Pancreas (tissue), 10 donors: ENCODE results near the gene RPGRIP1L. TPM values are rescaled to one million over a fixed set of nuclear protein-coding genes. Genes with fewer than 3 reads are reported as not detected.
A peak's percentile ranks its signal among the peaks of the same experiment; 100 is the strongest.

Experiments used
- ATAC-seq, 4 donors: fragments of 200-7000 bp; cut with Tn5 transposase; one replicate each; pipeline versions ENCODE4 v1.8.0 to v1.9.1; 2020; ENCODE audit warnings: mild to moderate bottlenecking in 4 of 4, moderate library complexity in 4 of 4
- DNase-seq, 6 donors: peaks; one replicate each; pipeline ENCODE4 v3.0.0-alpha.2; 2020
- FAIRE-seq: peaks from 2 replicates; lab custom pipeline; 2012; peaks lifted over from hg19 to GRCh38; lab: Jason Lieb, UNC
- H3K27ac ChIP-seq, 4 donors: fragments of 200-600 bp; sonication (generic); 1 replicate in 3 of 4; 2 replicates in 1 of 4; pipeline versions ENCODE4 v1.5.0 to v1.8.0; 2020
- H3K27me3 ChIP-seq, 4 donors: fragments of 200-600 bp; one replicate each; pipeline ENCODE4 v1.8.0; 2021
- H3K36me3 ChIP-seq, 3 donors: fragments of 200-600 bp; sonication (generic) in 1 of 3; one replicate each; pipeline versions ENCODE4 v1.5.0 to v1.8.0; 2020 to 2021
- H3K4me1 ChIP-seq, 3 donors: fragments of 200-600 bp; one replicate each; pipeline ENCODE4 v1.8.0; 2021
- H3K4me3 ChIP-seq, 4 donors: fragments of 200-600 bp; sonication (generic) in 2 of 4; one replicate each; pipeline versions ENCODE4 v1.5.0 to v1.8.0; 2020 to 2021
- H3K9me3 ChIP-seq, 4 donors: fragments of 200-600 bp; one replicate each; pipeline ENCODE4 v1.8.0; 2021
- CTCF ChIP-seq, 4 donors: fragments of 200-600 bp; sonication (generic) in 3 of 4; IDR thresholded peaks; one replicate each; pipeline versions ENCODE4 v1.5.0 to v1.8.0; 2021; ENCODE audit warnings: antibody characterized with exemption in 4 of 4
- WGBS, 2 donors: extraction: QIAGEN DNeasy Blood & Tissue Kit; methylation state at CpG; one replicate each; pipeline ENCODE4 v1.1.7; 2013; 5-methylcytosine and 5-hydroxymethylcytosine counted together
- intact Hi-C, 3 donors: fragments of 100-400 bp; cut with DNase I; formaldehyde crosslinking; loops; one replicate each; pipeline versions ENCODE4 v1.11.1 to v1.14.2; 2022
- polyA plus RNA-seq, 2 donors: library from polyadenylated mRNA; stranded (reverse); fragments of 200-250 nt; gene quantifications; one replicate each; pipeline ENCODE4 v1.2.3, GENCODE V29; 2013
- total RNA-seq, 6 donors: library from RNA; stranded (reverse); fragmentation: NEBNext Ultra II Directional in 4 of 6; extraction: Animal tissue kit (Norgen Biotek cat#: 25700) in 4 of 6; gene quantifications; one replicate each; pipeline versions ENCODE4 v1.2.1 to v1.2.4, GENCODE V29; 2021 to 2023
- donor health status: healthy with polysubstance abuse.
- donor health status: DM: no; HTN: no; CAD: no; lungs with moderate emphysema.
- donor health status: DM: no; HTN: no; CAD: no.
- donor health status: control.
- donor health status: control.
- donor health status: Bipolar disorder and iron deficiency.
- donor health status: DM: yes; HTN: yes; CAD: no.
- donor health status: DM: no; HTN: no; CAD: no.
- donor health status: DM: no; HTN: no; CAD: no.
- donor health status: DM: yes; HTN: yes; CAD: no.

The RPGRIP1L gene
- total and polyA plus RNA-seq, 8 donors: 1.1 to 5.2 (median 1.9) TPM

GRCh38 chr16:53636978-53637377 is 66.7 kb downstream of the RPGRIP1L start:
- H3K27ac ChIP-seq: no peak overlapping the region
- H3K9me3 ChIP-seq: no peaks in the 10 kb centered on the region
- no peaks in the 10 kb centered on the region for H3K4me1 ChIP-seq
- ATAC-seq: no peak
- DNase-seq: no peak
- intact Hi-C loops: no loop called here
- no peak for FAIRE-seq
- H3K36me3 ChIP-seq: peaks cover 0 to 6% (median 4%) of the 10 kb centered on the region in 3 donors
- no peak for TF ChIP-seq CTCF (IDR thresholded peaks at IDR 0.05)
- H3K27me3 ChIP-seq: no peaks in the 10 kb centered on the region
- no peak overlapping the region for H3K4me3 ChIP-seq
- WGBS, 2 donors: 86 to 92% methylated on average over 2 of the region's 2 CpGs

GRCh38 chr16:53632526-53632925 is 71.1 kb downstream of the RPGRIP1L start:
- Histone ChIP-seq H3K4me1 (peaks cover 0 to 7% (median 0%) of the 10 kb centered on the region in 3 donors), H3K27me3 (no peaks in the 10 kb centered on the region), H3K9me3 (no peaks in the 10 kb centered on the region), H3K36me3 (no peaks in the 10 kb centered on the region), H3K27ac (no peak overlapping the region), H3K4me3 (no peak overlapping the region)
- FAIRE-seq: no peak
- DNase-seq: no peak
- intact Hi-C loops: no loop called here
- WGBS, 2 donors: 89 to 98% methylated on average over 2 of the region's 2 CpGs
- TF ChIP-seq CTCF (IDR thresholded peaks at IDR 0.05): no peak
- ATAC-seq: no peak

GRCh38 chr16:53631236-53632025 is 72.2 kb downstream of the RPGRIP1L start:
- FAIRE-seq: no peak
- WGBS, 2 donors: 77 to 78% methylated on average over 8 of the region's 8 CpGs
- Histone ChIP-seq H3K9me3 (no peaks in the 10 kb centered on the region), H3K4me3 (no peak overlapping the region), H3K27me3 (no peaks in the 10 kb centered on the region), H3K4me1 (peaks cover 0 to 7% (median 0%) of the 10 kb centered on the region in 3 donors), H3K36me3 (no peaks in the 10 kb centered on the region), H3K27ac (no peak overlapping the region)
- ATAC-seq: no peak
- no peak for DNase-seq
- TF ChIP-seq CTCF (IDR thresholded peaks at IDR 0.05): no peak
- intact Hi-C loops: no loop called here

DNA sequence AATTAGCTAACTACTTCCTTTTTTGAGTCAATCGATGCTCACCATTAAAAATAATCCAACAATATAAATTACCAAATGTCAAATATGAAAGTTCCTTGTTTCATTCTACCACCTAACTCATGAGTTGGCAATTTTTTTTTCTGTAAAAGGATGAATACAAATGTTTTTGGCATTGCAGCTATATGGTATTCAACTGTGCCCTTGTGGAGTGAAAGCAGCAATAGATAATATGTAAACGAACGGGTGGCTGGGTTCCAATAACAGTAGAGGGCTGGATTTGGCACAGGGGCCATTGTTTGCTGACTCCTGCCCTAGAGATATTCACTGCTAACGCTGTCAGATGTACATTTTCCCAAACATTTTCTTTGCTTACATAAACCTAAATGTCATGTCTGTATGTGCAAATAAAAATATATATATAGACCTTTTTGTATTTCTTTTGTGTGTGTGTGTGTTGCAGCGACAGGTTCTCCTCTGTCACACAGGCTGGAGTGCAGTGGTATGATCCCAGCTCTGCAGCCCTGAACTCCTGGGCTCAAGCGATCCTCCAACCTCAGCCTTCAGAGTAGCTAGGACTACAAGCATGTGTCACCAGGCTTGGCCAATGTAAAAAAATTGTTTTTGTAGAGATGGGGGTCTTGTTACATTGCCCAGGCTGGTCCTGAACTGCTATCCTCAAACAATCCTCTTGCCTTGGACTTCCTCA is 73.9 kb downstream of the RPGRIP1L start:
- intact Hi-C loops: no loop called here
- no peaks in the 10 kb centered on the region for H3K36me3 ChIP-seq
- ATAC-seq: peak; percentile 92 to 99 (median 96)
- H3K27ac ChIP-seq: no peak overlapping the region
- WGBS, 2 donors: 23 to 26% methylated on average over 6 of the region's 6 CpGs
- H3K4me1 ChIP-seq: peaks cover 0 to 7% (median 0%) of the 10 kb centered on the region in 3 donors
- peak in 4 of 6 donors; percentile 33 to 61 (median 58) for DNase-seq
- no peak for TF ChIP-seq CTCF (IDR thresholded peaks at IDR 0.05)
- H3K4me3 ChIP-seq: no peak overlapping the region
- H3K27me3 ChIP-seq: no peaks in the 10 kb centered on the region
- no peaks in the 10 kb centered on the region for H3K9me3 ChIP-seq
- FAIRE-seq: no peak
